Panc1 (cell line): ENCODE results near the gene COLGALT1. TPM values are rescaled to one million over a fixed set of nuclear protein-coding genes. Genes with fewer than 3 reads are reported as not detected.

Experiments
- ATAC-seq: fragments of 200-7000 bp; cut with Tn5 transposase; 2 replicates; pipeline ENCODE4 v1.9.1; 2020; ENCODE audit warnings: mild to moderate bottlenecking, moderate library complexity
- BruUV-seq: library from RNA; stranded (reverse); fragments of 400-500 nt; replicated peaks from 2 replicates; lab custom pipeline; 2021; lab: Mats Ljungman, UMichigan
- CTCF ChIA-PET: fragments of 300-600 bp; sonication (Branson Sonifier 250); formaldehyde crosslinking; loops from one replicate; lab custom pipeline; 2022; ENCODE audit warnings: antibody characterized with exemption; lab: Charles Lee
- POLR2A ChIA-PET: fragments of 300-600 bp; sonication (Branson Sonifier 250); formaldehyde crosslinking; loops from one replicate; lab custom pipeline; 2022; ENCODE audit warnings: antibody characterized with exemption; lab: Charles Lee
- DNase-seq: peaks from one replicate; pipeline ENCODE4 v3.0.0-alpha.2; 2010; ENCODE audit warnings: low read depth, low spot score
- H3K27ac ChIP-seq: 2 replicates; pipeline ENCODE4 v1.5.1; 2011; ENCODE audit warnings: mild to moderate bottlenecking, low read length, inconsistent platforms
- H3K27me3 ChIP-seq: fragments of 200-500 bp; sonication (Bioruptor generic); 2 replicates; pipeline ENCODE4 v1.6.0; 2014; ENCODE audit warnings: low read length, inconsistent platforms; ENCODE audit not compliant: control insufficient read depth, insufficient read depth
- H3K36me3 ChIP-seq: fragments of 200-500 bp; sonication (Bioruptor generic); 2 replicates; pipeline ENCODE4 v1.5.1; 2014; ENCODE audit warnings: inconsistent platforms, mild to moderate bottlenecking, low read length, moderate library complexity; ENCODE audit not compliant: control insufficient read depth, insufficient read depth
- H3K4me1 ChIP-seq: 2 replicates; pipeline ENCODE4 v1.5.1; 2011; ENCODE audit warnings: inconsistent platforms, mild to moderate bottlenecking, low read length, moderate library complexity; ENCODE audit not compliant: control insufficient read depth, insufficient read depth
- H3K4me3 ChIP-seq, 2 experiments: 2 replicates each; pipeline ENCODE4 v1.5.1; 2011 to 2012; ENCODE audit warnings: low read depth in 2 of 2, low read length in 2 of 2, mild to moderate bottlenecking in 2 of 2, inconsistent platforms in 1 of 2, moderate library complexity in 1 of 2
- H3K9me3 ChIP-seq: fragments of 200-500 bp; sonication (Bioruptor generic); 2 replicates; pipeline ENCODE4 v1.5.1; 2014; ENCODE audit warnings: low read depth, mild to moderate bottlenecking, inconsistent platforms, low read length, moderate library complexity; ENCODE audit not compliant: control insufficient read depth, insufficient read depth
- POLR2AphosphoS5 ChIP-seq: IDR thresholded peaks from 2 replicates; pipeline ENCODE4 v1.6.1; 2012; ENCODE audit warnings: mild to moderate bottlenecking, low read depth, low read length, moderate library complexity
- REST ChIP-seq, 2 experiments: IDR thresholded peaks; 2 replicates each; pipeline ENCODE4 v1.6.1; 2011 to 2012; ENCODE audit warnings: low read depth in 2 of 2, control low read depth in 1 of 2, low read length in 1 of 2, mild to moderate bottlenecking in 1 of 2, moderate library complexity in 1 of 2; ENCODE audit not compliant: insufficient read depth in 1 of 2
- SIN3A ChIP-seq: IDR thresholded peaks from 2 replicates; pipeline ENCODE4 v1.6.1; 2012; ENCODE audit warnings: low read depth, mild to moderate bottlenecking, low read length, moderate library complexity, borderline replicate concordance; ENCODE audit not compliant: insufficient read depth
- TCF7L2 ChIP-seq: IDR thresholded peaks from 2 replicates; pipeline ENCODE4 v1.6.1; 2011; ENCODE audit warnings: mild to moderate bottlenecking, low read depth, low read length, inconsistent platforms
- in situ Hi-C: cut with HindIII; loops from 2 replicates; pipeline ENCODE4 v1.10.0; 2016; ENCODE audit warnings: low sequenced_read_pairs, low pct_unique_long_range_greater_than_20kb
- intact Hi-C: fragments of 100-400 bp; cut with micrococcal nuclease; formaldehyde crosslinking; loops from one replicate; pipeline ENCODE4 v1.10.0; 2022; ENCODE audit not compliant: unreplicated experiment
- total RNA-seq: library from RNA; stranded (reverse); gene quantifications from one replicate; pipeline ENCODE4 v1.2.1, GENCODE V29; 2021; ENCODE audit not compliant: unreplicated experiment
- TF ChIP-seq, protein P1 (sequence below): fragments of 450-650 bp; IDR thresholded peaks from 2 replicates; pipeline ENCODE4 v1.5.1; 2017; ENCODE audit warnings: mild to moderate bottlenecking

Gene COLGALT1
- total RNA-seq, 1 experiment from 2014 or later, result 97.2 TPM

DNA sequence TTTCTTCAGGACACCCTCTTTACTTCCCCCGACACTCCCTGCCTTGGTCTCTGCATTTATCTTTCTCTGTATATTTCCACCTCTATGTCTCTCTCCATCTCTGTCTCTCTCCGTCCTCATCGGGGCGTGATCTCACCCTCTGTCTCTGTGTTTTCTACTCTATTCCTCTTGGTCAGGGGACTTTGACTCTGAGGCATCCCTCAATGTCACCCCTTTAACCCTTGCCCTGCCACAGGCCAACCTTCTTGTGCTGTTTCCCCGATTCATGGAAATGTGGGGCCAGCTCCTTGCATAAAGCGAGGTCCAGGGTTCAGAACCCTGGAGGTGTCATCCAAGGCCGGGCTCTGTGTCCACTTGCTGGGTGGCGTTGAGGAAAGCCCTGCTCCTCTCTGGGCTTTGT is 46.8 kb downstream of the COLGALT1 start:
- H3K9me3 ChIP-seq, result no peaks in the 10 kb centered on the region
- no peaks in the 10 kb centered on the region for H3K27me3 ChIP-seq
- no TSS peak for BruUV-seq
- POLR2A ChIA-PET, result no interaction called here
- TF ChIP-seq, protein P1, sequence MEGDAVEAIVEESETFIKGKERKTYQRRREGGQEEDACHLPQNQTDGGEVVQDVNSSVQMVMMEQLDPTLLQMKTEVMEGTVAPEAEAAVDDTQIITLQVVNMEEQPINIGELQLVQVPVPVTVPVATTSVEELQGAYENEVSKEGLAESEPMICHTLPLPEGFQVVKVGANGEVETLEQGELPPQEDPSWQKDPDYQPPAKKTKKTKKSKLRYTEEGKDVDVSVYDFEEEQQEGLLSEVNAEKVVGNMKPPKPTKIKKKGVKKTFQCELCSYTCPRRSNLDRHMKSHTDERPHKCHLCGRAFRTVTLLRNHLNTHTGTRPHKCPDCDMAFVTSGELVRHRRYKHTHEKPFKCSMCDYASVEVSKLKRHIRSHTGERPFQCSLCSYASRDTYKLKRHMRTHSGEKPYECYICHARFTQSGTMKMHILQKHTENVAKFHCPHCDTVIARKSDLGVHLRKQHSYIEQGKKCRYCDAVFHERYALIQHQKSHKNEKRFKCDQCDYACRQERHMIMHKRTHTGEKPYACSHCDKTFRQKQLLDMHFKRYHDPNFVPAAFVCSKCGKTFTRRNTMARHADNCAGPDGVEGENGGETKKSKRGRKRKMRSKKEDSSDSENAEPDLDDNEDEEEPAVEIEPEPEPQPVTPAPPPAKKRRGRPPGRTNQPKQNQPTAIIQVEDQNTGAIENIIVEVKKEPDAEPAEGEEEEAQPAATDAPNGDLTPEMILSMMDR, result no peak
- no peak for TF ChIP-seq SIN3A
- no peak for TF ChIP-seq TCF7L2
- no peak for TF ChIP-seq REST (IDR thresholded peaks at IDR 0.05; ENCODE audit: insufficient read depth in 1 of 2, low read depth in 2 of 2, low read length in 1 of 2)
- TF ChIP-seq POLR2AphosphoS5, result no peak
- in situ Hi-C loops (no loop called here), intact Hi-C loops (no loop called here)
- H3K4me1 ChIP-seq, result no peaks in the 10 kb centered on the region
- no peak for ATAC-seq
- CTCF ChIA-PET, result no interaction called here
- no peak overlapping the region for H3K27ac ChIP-seq
- H3K36me3 ChIP-seq, result no peaks in the 10 kb centered on the region
- H3K4me3 ChIP-seq, result no peak overlapping the region
- DNase-seq, result no peak

DNA sequence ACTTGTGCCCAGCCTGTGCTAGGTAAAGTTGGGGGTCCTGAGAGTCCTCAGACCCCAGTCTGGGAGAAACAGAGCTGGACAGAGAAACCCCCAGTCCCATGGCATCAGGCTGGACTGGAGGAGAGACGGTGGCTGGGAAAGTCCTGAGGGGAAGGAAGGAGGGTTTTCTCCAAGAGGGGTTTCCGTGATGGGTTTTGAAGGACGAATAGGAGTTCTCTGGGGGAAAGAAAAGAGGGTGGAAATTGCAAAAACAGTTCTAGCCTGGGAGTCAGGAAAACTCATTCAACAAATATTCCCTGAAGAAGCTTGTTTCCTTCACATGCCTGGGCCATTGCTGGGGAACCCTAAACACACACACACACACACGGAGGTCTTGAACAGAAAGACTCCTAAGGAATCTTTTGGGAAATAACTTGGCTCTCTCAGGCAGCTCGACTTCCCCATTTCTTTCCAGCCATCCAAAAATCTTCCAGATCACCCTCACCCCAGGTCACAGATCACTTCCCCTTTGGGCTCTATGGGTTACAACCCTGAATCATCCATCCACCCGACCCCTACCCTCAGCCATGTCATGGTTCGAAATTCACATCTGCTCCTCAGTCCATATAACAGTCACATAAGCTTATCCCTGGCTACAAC is 47.5 kb downstream of the COLGALT1 start:
- intact Hi-C loops, result no loop called here

More for the DNA sequence above, 47.5 kb downstream of the COLGALT1 start:
- H3K27me3 ChIP-seq, result no peaks in the 10 kb centered on the region
- no peak overlapping the region for H3K27ac ChIP-seq
- H3K4me1 ChIP-seq, result no peaks in the 10 kb centered on the region
- in situ Hi-C loops, result no loop called here
- no peaks in the 10 kb centered on the region for H3K36me3 ChIP-seq
- TF ChIP-seq REST (IDR thresholded peaks at IDR 0.05; ENCODE audit: insufficient read depth in 1 of 2, low read depth in 2 of 2, low read length in 1 of 2) (no peak), TCF7L2 (no peak), POLR2AphosphoS5 (no peak), SIN3A (no peak)
- TF ChIP-seq, protein P1, result no peak
- H3K4me3 ChIP-seq, result no peak overlapping the region
- ChIA-PET CTCF (interaction anchor here (0.5 to 0.7 kb wide), 2 partner anchors 73 to 86 kb away, joined by 3 to 4 read pairs; no protein-coding TSS in a partner anchor), POLR2A (no interaction called here)
- ATAC-seq (no peak), DNase-seq (no peak)
- BruUV-seq, result no TSS peak
- H3K9me3 ChIP-seq, result no peaks in the 10 kb centered on the region
